Activated CD4-positive, alpha-beta T cell treated with anti-CD3 and anti-CD28 coated beads for 4 hours (primary cell): ENCODE measurements around the gene OR2A42.
"Not testable (repeated sequence)": the region's sequence is repeated elsewhere in the genome, so short reads cannot be mapped to it uniquely, and the experiment has no call there.

Experiments
- DNase-seq, 2 donors: peaks; one replicate each; pipeline ENCODE4 v3.0.0-alpha.2; 2020

OR2A42 gene

GRCh38 chr7:144239365-144239764 is at the start of gene OR2A42:
OR2A42 (minus strand) TSS chr7:144239605; CDS start chr7:144232843, 6,762 bp downstream.
- not testable (repeated sequence) for DNase-seq

DNA sequence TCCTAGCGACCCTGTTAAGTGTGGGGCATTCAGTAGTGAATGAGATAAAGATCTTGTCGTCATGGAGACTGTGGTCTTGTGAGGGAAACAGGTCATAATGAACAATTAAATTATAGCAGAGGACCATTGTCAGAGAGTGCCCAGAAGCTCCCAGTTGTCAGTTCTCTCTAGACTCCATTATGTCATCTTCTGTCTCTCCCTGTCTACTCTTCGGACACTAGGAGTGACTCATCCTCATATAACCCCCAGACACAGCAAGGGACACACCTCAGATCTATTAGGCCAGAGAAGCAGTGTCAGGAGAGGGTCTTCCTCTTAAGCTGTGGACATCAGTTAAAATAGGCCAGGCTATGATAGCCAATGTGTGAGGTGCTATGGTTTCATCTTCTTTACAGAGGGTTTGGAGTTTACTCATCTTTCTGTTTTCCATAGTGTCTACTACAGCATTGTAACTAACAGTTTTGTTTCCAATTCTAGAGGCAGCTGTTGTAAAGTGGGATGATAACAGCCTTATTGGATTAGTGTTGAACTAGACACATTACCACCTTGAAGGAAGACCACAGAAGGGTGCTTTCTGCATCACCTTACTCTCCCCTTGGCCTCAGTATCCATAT is 47.9 kb upstream of the OR2A42 start:
- DNase-seq = not testable (repeated sequence)

DNA sequence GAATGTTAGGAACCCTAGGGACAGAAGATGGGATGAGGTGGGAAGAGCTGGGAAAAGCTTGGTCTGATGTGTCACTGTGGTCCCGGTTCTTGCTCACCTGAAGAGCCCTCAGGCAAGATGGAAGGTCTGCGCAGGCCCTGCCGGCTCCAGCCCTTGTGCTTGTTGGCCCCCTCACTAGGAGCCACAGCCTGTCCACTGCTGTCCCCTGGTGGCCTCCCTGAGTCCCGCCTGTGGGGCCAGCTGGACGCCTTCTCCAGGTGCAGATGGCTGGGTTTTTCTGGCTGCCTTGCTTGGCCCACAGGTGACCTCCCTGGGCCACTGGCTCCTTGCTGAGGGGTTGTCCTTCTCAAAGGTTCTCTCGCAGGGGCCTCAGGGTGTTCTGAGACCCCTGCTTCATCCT is 44.3 kb upstream of the OR2A42 start:
- not testable (repeated sequence) for DNase-seq

DNA sequence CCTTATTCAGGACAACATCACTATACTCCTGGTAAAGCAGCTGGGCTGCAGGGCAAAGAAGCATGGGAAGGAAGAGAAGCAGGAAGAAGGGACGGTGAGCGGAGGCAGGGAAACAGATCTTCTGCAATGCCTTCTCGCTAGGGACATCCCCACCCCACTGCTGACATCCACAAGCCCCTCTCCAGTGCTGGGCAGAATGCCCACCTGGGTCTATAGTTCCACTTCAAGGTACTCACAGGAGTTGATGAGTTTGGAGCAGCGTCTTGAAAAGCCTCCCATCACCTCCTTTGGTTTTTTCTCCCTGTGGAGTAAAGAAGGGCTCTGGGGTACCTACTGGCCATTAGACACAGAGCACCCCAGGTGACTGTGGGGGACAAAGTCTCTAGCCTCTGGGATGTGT is 43.1 kb upstream of the OR2A42 start:
- DNase-seq = not testable (repeated sequence)

DNA sequence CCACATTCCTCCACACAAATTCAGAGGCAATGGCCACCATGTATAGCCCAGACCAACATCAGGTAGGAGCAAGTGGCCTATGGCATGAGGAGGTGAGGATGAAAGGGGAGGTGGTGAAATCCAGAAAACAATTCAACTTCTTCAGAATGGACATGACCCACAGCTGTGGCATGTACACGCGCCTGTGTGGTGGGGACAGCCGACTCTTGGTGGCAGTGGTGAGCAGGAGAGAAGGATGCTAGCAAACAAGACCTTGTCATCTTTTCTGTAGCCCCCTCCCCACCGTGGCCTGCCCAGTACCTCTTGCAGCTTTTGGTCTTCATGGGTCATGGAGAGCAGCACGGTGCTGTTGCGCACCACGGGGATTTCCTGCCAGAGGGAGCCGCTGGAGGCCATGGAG is 42.6 kb upstream of the OR2A42 start:
- not testable (repeated sequence) for DNase-seq

DNA sequence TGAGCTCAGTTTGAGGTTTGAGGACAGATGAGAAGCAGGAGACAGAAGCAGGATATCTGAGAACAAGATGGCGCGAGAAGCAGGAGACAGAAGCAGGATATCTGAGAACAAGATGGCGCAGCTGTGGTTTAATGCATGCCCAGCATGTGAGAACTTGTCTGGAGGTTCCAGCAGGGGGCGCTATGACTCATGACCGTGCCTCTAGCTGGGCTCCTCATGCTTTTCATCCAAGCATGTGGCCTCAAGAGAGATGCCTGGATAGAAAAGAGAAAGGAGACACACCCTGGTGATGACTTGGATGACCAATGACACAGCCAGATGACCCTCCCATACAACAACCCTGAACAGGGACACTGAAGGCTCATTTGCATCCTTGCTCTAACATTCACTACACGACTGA is 40.6 kb upstream of the OR2A42 start:
- DNase-seq = not testable (repeated sequence)

- not testable (repeated sequence) for DNase-seq
These were observed 35.9 kb upstream of the OR2A42 start for GRCh38 chr7:144275281-144275680.

DNA sequence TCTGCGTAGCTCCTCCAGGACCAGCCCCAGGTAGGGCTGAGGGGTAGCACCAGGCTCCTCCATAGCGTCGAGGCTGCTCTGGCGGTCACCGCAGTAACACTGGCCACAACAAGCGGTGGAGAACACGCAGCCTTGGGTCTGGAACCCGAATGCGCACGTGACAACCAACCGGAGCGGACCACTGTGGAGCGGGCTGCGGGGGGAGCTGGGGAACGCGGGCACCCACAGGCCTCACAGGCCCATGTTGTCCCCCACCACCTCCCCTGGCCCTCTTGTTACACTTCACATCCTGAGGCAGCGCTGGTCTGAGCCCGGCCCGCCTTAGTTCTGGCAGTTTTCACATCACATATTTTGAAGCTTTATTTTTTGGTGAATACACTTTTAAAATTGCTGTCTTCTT is 29.8 kb upstream of the OR2A42 start, which contains the start of gene CTAGE8:
Gene CTAGE8 (minus strand): TSS at position 101 of the 400 bp plus-strand sequence. CDS start 38 bp downstream, at position 63.
- not testable (repeated sequence) for DNase-seq

GRCh38 chr7:144264692-144265091 is 25.3 kb upstream of the OR2A42 start, which contains the start of gene OR2A7:
OR2A7 (minus strand) TSS chr7:144264792; CDS start chr7:144259628, 5,164 bp downstream.
- not testable (repeated sequence) for DNase-seq

- DNase-seq = not testable (repeated sequence)
These were observed 22.7 kb upstream of the OR2A42 start for GRCh38 chr7:144262128-144262527.

GRCh38 chr7:144259067-144259466 is 19.7 kb upstream of the OR2A42 start:
- DNase-seq = not testable (repeated sequence)

DNA sequence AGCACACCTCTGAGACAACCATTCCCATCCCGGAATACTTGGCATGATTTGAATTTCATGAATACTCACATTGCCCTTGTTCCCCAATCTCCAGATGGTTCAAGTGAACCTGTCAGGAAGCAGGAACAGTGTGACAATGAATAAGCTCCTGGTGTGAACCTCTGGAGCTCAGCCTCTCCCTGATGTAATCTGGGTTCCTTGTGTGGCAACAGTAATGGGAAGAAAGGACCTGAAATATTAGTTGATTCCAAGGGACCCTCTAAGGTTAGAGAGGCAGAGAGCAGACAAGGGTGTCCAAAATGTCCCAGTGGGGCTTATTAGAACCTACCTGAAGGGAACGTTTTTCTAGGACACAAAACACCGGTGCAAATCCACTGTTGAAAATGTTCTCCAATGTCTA is 16.7 kb upstream of the OR2A42 start:
- no peak for DNase-seq

DNA sequence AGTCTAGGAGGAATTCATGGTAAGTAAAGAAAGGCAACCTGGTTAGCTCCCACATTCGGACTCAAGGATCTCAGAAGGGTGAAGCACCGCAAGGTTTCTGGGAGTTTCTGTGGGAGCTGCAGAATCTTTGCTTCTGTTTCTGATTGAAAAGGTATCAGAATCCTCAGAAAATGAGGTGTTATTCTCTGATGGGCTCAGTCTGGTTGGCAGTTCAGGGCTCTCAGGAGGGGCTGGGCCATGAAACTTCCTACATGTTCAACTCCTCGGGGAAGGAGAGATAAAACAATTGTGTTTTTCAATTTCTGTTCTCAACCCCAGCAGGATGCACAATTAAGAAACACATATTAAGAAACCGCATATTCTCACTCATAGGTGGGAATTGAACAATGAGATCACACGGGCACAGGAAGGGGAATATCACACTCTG is 16.1 kb upstream of the OR2A42 start:
- no peak for DNase-seq

GRCh38 chr7:144252307-144252706 is 12.9 kb upstream of the OR2A42 start:
- DNase-seq = not testable (repeated sequence)

DNA sequence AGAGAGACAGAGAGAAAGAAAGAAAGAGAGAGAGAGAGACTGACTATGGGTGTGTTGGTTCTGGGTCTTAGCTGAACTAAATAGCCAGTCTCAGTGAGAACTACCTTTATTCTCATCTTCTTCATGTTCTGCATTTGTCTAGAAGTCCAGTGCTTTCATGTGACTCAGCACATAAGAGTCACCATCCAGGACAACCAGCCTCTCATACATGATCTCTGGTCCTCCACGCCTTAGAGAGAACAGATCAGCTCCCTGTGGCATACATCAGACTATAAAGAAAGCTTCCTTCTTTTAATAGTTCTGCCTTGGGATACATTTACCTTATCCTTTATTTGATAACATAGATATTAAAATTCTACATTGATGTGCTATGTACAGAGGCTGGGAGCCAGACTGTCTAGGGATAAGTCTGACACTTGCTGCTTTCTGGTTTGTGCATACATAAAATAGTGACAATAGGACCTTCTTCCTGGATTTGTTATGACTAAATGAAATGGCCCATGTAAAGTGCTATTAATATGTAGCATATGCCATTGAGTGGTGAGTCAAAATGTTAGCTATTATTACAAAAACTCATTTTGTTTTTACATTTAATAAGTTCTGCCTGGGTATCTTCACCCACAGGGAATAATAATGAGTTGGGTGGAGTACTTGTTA is 8.4 kb upstream of the OR2A42 start:
- DNase-seq = not testable (repeated sequence)

- DNase-seq = not testable (repeated sequence)
These were observed 7.6 kb upstream of the OR2A42 start for GRCh38 chr7:144246967-144247366.

GRCh38 chr7:144245372-144245771 is 6.0 kb upstream of the OR2A42 start:
- not testable (repeated sequence) for DNase-seq

DNA sequence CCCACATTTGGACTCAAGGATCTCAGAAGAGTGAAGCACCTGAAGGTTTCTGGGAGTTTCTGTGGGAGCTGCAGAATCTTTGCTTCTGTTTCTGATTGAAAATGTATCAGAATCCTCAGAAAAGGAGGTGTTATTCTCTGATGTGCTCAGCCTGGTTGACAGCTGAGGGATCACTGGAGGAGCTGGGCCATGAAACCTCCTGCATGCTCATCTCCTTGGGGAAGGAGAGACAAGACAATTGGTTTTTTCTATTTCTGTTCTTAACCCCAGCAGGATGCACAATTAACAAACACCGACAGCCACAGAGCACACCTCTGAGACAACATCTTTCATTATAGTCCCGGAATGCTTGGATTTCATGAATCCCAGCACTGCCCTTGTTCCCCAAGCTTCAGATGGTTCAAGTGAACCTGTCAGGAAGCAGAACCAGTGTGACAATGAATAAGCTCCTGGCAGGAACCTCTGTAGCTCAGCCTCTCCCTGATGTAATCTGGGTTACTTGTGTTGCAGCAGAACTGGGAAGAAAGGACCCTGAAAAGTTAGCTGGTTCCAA is 799 bp downstream of the OR2A42 start:
- DNase-seq = not testable (repeated sequence)

GRCh38 chr7:144233039-144233438 is 6.4 kb downstream of the OR2A42 start:
- not testable (repeated sequence) for DNase-seq

- DNase-seq = not testable (repeated sequence)
These were observed 8.4 kb downstream of the OR2A42 start for GRCh38 chr7:144231027-144231426.

DNA sequence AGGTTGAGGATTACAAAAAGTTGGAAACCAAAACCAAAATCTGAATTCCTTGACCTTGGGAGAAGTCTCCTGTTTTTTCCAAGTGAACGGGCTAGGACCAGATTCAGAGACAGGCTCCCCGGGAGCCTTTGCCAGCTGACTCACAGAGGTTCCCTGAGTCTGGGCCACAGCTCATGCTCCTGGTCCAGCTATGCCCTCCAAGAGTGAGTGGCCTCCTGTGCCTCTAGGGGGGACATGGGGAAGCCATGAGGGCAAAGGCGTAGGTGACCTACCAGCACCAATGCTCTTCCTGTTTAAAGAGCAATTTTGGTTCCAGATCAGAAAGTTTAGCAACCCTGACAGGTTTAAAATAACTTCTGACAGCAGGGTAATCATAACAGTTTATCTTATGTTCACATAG is 10.6 kb downstream of the OR2A42 start:
- DNase-seq = not testable (repeated sequence)

DNA sequence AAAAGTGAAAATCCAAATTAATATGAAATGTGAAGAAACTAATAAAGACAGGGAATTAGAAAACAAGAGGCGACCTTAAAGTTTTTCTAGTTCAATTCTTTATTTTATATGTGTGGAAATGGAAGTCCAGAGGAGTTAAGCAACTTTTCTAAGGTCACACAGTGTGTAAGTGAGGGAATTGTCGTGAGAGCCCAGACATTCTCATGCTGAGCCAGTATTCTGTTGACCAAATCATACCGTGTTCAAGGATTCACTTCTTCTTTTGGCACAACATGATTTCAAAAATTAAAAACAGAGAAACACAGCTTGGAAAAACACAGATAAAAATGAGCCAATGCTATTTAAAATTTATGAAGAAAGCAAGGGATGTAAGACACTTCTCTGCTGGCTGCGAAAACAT is 12.5 kb downstream of the OR2A42 start:
- not testable (repeated sequence) for DNase-seq

GRCh38 chr7:144223675-144224074 is 15.7 kb downstream of the OR2A42 start:
- DNase-seq = not testable (repeated sequence)

DNA sequence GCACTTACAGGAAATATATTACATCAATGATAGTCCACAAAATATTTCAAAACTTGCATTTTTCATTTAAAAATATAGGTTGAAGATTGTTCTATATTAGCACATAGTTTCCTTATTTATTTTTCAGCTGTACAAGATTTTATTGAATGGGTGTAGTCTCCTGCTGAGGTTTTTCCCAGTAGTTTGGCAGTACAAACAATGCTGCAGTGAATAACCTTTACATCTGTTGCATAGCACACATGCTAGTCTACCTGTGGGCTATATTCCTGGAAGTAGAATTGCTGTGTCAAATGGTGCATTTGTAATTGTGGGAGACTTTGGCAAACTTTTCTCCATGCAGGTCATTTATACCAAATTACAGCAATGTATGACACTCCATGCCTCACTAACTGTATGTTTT is 18.9 kb downstream of the OR2A42 start:
- DNase-seq = not testable (repeated sequence)
